GM23338 (cell line): ENCODE measurements around the gene PRR33. TPM values are rescaled to one million over a fixed set of nuclear protein-coding genes. Genes with fewer than 3 reads are reported as not detected.

Experiments
- ATAC-seq: fragments of 200-7000 bp; cut with Tn5 transposase; 3 replicates; pipeline ENCODE4 v1.9.1; 2020
- DNase-seq: peaks from one replicate; pipeline ENCODE4 v3.0.0-alpha.2; 2015; ENCODE audit warnings: low spot score
- H2AFZ ChIP-seq: fragments of 200-600 bp; sonication (generic); 2 replicates; pipeline ENCODE4 v1.8.0; 2016; ENCODE audit warnings: antibody characterized with exemption, mild to moderate bottlenecking, moderate library complexity
- H3F3A ChIP-seq: fragments of 200-600 bp; sonication (generic); replicated peaks from 2 replicates; pipeline ENCODE4 v1.8.0; 2017; ENCODE audit warnings: antibody characterized with exemption, mixed run types, low read depth
- H3K27ac ChIP-seq: fragments of 200-600 bp; sonication (generic); 2 replicates; pipeline ENCODE4 v1.6.1; 2016; ENCODE audit warnings: low read depth
- H3K27me3 ChIP-seq: fragments of 200-600 bp; sonication (generic); 2 replicates; pipeline ENCODE4 v1.8.0; 2016; ENCODE audit warnings: mild to moderate bottlenecking, mixed run types, moderate library complexity; ENCODE audit not compliant: insufficient read depth
- H3K36me3 ChIP-seq: fragments of 200-600 bp; sonication (generic); 2 replicates; pipeline ENCODE4 v1.8.0; 2016; ENCODE audit warnings: mild to moderate bottlenecking; ENCODE audit not compliant: insufficient read depth
- H3K4me1 ChIP-seq: fragments of 200-600 bp; sonication (generic); 2 replicates; pipeline ENCODE4 v1.8.0; 2016; ENCODE audit warnings: mild to moderate bottlenecking, moderate library complexity; ENCODE audit not compliant: insufficient read depth
- H3K4me2 ChIP-seq: fragments of 200-600 bp; sonication (generic); 2 replicates; pipeline ENCODE4 v1.7.1; 2017; ENCODE audit warnings: mixed run types
- H3K4me3 ChIP-seq: fragments of 200-600 bp; sonication (generic); 2 replicates; pipeline ENCODE4 v1.6.1; 2016; ENCODE audit warnings: mixed run types
- H3K79me2 ChIP-seq: fragments of 200-600 bp; sonication (generic); replicated peaks from 2 replicates; pipeline ENCODE4 v1.8.0; 2017; ENCODE audit warnings: mild to moderate bottlenecking; ENCODE audit not compliant: insufficient read depth
- H3K9me2 ChIP-seq: fragments of 200-600 bp; sonication (generic); 2 replicates; pipeline ENCODE4 v1.8.0; 2017; ENCODE audit not compliant: insufficient read depth
- H4K20me1 ChIP-seq: fragments of 200-600 bp; sonication (generic); replicated peaks from 2 replicates; pipeline ENCODE4 v1.8.0; 2017; ENCODE audit warnings: mild to moderate bottlenecking; ENCODE audit not compliant: insufficient read depth
- H3K27ac Mint-ChIP-seq: 2 replicates; pipeline ENCODE4 v1.8.0; 2020; ENCODE audit warnings: inconsistent platforms, mild to moderate bottlenecking, moderate library complexity, mixed read lengths
- H3K27me3 Mint-ChIP-seq: 3 replicates; pipeline ENCODE4 v1.8.0; 2022; ENCODE audit warnings: low read depth, mild to moderate bottlenecking, moderate library complexity, mixed read lengths, inconsistent platforms; ENCODE audit not compliant: insufficient read depth, poor library complexity
- H3K36me3 Mint-ChIP-seq: 3 replicates; pipeline ENCODE4 v1.8.0; 2021; ENCODE audit warnings: low read depth, mild to moderate bottlenecking, inconsistent platforms, moderate library complexity, mixed read lengths
- H3K4me1 Mint-ChIP-seq: 3 replicates; pipeline ENCODE4 v1.8.0; 2020; ENCODE audit warnings: mild to moderate bottlenecking, inconsistent platforms, mixed read lengths
- H3K4me3 Mint-ChIP-seq: 3 replicates; pipeline ENCODE4 v1.8.0; 2021; ENCODE audit warnings: moderate library complexity, mild to moderate bottlenecking, inconsistent platforms, mixed read lengths
- H3K9me3 Mint-ChIP-seq: 3 replicates; pipeline ENCODE4 v1.8.0; 2020; ENCODE audit warnings: moderate library complexity, mild to moderate bottlenecking, inconsistent platforms, mixed read lengths
- CREB1 ChIP-seq: fragments of 250-450 bp; sonication (Bioruptor Pico); IDR thresholded peaks from 2 replicates; pipeline ENCODE4 v1.5.0; 2020; ENCODE audit warnings: low read depth, mild to moderate bottlenecking, moderate library complexity
- CTCF ChIP-seq, 2 experiments: fragments of 200-600 bp in 1 of 2; sonication (generic) in 1 of 2; conservative IDR thresholded peaks; 2 replicates each; pipeline versions ENCODE4 v1.5.1 to v1.6.1; 2016 to 2017; ENCODE audit warnings: antibody characterized with exemption in 2 of 2, low read depth in 2 of 2, mild to moderate bottlenecking in 2 of 2, moderate library complexity in 1 of 2
- ETS1 ChIP-seq: IDR thresholded peaks from 2 replicates; pipeline ENCODE4 v1.6.1; 2016; ENCODE audit warnings: antibody characterized with exemption
- EZH2 ChIP-seq: fragments of 200-600 bp; sonication (generic); IDR thresholded peaks from one replicate; pipeline ENCODE4 v1.8.0; 2017; ENCODE audit warnings: antibody characterized with exemption, mild to moderate bottlenecking, low read depth; ENCODE audit not compliant: unreplicated experiment
- EZH2phosphoT487 ChIP-seq: fragments of 200-600 bp; sonication (generic); IDR thresholded peaks from one replicate; pipeline ENCODE4 v1.8.1; 2018; ENCODE audit warnings: antibody characterized with exemption; ENCODE audit not compliant: unreplicated experiment
- JUNB ChIP-seq: IDR thresholded peaks from one replicate; pipeline ENCODE4 v1.6.1; 2016; ENCODE audit warnings: antibody characterized with exemption; ENCODE audit not compliant: unreplicated experiment
- NANOG ChIP-seq: IDR thresholded peaks from 2 replicates; pipeline ENCODE4 v1.6.1; 2016; ENCODE audit warnings: antibody characterized with exemption, borderline replicate concordance
- POLR2AphosphoS5 ChIP-seq: IDR thresholded peaks from 2 replicates; pipeline ENCODE4 v1.6.1; 2016; ENCODE audit warnings: antibody characterized with exemption, low read depth
- REST ChIP-seq: IDR thresholded peaks from one replicate; pipeline ENCODE4 v1.6.1; 2018; ENCODE audit warnings: antibody characterized with exemption; ENCODE audit not compliant: unreplicated experiment
- STAT1 ChIP-seq: IDR thresholded peaks from one replicate; pipeline ENCODE4 v1.6.1; 2016; ENCODE audit warnings: antibody characterized with exemption; ENCODE audit not compliant: unreplicated experiment
- ZNF114 ChIP-seq: fragments of 250-450 bp; sonication (Bioruptor Pico); IDR thresholded peaks from 2 replicates; pipeline ENCODE4 v1.5.0; 2020; ENCODE audit warnings: mild to moderate bottlenecking, moderate library complexity
- ZNF331 ChIP-seq: fragments of 250-450 bp; sonication (Bioruptor Pico); IDR thresholded peaks from 2 replicates; pipeline ENCODE4 v1.5.0; 2020; ENCODE audit warnings: low read depth, mild to moderate bottlenecking, moderate library complexity
- ZNF462 ChIP-seq: fragments of 250-450 bp; sonication (Bioruptor Pico); IDR thresholded peaks from 2 replicates; pipeline ENCODE4 v1.5.0; 2020; ENCODE audit warnings: mild to moderate bottlenecking, moderate library complexity
- polyA plus RNA-seq: library from polyadenylated mRNA; unstranded; fragments of >200 nt; fragmentation: Nextera tagmentation; extraction: Ambion mirVana; gene quantifications from 2 replicates; pipeline ENCODE4 v1.2.1, GENCODE V29; 2016
- total RNA-seq: library from RNA; depleted of rRNA; stranded (reverse); fragments of >200 nt; shearing (Covaris generic); gene quantifications from 2 replicates; pipeline ENCODE4 v1.2.3, GENCODE V29; 2014

The PRR33 gene
- total and polyA plus RNA-seq, 2 experiments from 2014 or later = not detected

GRCh38 chr11:1889941-1890855 lies 1.5 kb downstream of the PRR33 start:
- Mint-ChIP-seq H3K36me3 (no peaks in the 10 kb centered on the region), H3K27me3 (peaks cover 10% of the 10 kb centered on the region), H3K9me3 (no peaks in the 10 kb centered on the region), H3K4me3 (no peak overlapping the region), H3K4me1 (no peaks in the 10 kb centered on the region), H3K27ac (no peak overlapping the region)
- Histone ChIP-seq H3K27ac (no peak overlapping the region), H4K20me1 (no peaks in the 10 kb centered on the region), H3K4me2 (no peak overlapping the region), H3K36me3 (no peaks in the 10 kb centered on the region), H3K4me1 (no peaks in the 10 kb centered on the region), H2AFZ (no peak overlapping the region), H3K9me2 (no peaks in the 10 kb centered on the region), H3K79me2 (no peaks in the 10 kb centered on the region), H3F3A (no peaks in the 10 kb centered on the region), H3K27me3 (no peaks in the 10 kb centered on the region), H3K4me3 (no peak overlapping the region)
- ATAC-seq = no peak
- TF ChIP-seq REST (no peak), CREB1 (CRISPR knock-in tag) (no peak), CTCF (conservative IDR thresholded peaks at IDR 0.05; ENCODE audit: low read depth in 2 of 2) (no peak), NANOG (no peak), ZNF331 (CRISPR knock-in tag) (no peak), ZNF114 (CRISPR knock-in tag) (no peak), ZNF462 (CRISPR knock-in tag) (no peak), ETS1 (no peak), JUNB (no peak), STAT1 (no peak), POLR2AphosphoS5 (no peak), EZH2phosphoT487 (no peak), EZH2 (no peak)
- DNase-seq = no peak
